GM20000 (cell line): ENCODE measurements around the gene POLE3.
"Not testable (repeated sequence)": the region's sequence is repeated elsewhere in the genome, so short reads cannot be mapped to it uniquely, and the experiment has no call there.

Source experiments
- DNase-seq: peaks from one replicate; pipeline ENCODE4 v3.0.0; 2012; ENCODE audit warnings: low spot score
- TF ChIP-seq, protein P1 (sequence below): IDR thresholded peaks from 2 replicates; pipeline ENCODE4 v1.5.1; 2012; ENCODE audit warnings: mild to moderate bottlenecking, control low read depth; ENCODE audit errors: extremely low read depth, missing control alignments

Gene POLE3

GRCh38 chr9:113390192-113390960 is 20.1 kb downstream of the POLE3 start:
- TF ChIP-seq, protein P1, sequence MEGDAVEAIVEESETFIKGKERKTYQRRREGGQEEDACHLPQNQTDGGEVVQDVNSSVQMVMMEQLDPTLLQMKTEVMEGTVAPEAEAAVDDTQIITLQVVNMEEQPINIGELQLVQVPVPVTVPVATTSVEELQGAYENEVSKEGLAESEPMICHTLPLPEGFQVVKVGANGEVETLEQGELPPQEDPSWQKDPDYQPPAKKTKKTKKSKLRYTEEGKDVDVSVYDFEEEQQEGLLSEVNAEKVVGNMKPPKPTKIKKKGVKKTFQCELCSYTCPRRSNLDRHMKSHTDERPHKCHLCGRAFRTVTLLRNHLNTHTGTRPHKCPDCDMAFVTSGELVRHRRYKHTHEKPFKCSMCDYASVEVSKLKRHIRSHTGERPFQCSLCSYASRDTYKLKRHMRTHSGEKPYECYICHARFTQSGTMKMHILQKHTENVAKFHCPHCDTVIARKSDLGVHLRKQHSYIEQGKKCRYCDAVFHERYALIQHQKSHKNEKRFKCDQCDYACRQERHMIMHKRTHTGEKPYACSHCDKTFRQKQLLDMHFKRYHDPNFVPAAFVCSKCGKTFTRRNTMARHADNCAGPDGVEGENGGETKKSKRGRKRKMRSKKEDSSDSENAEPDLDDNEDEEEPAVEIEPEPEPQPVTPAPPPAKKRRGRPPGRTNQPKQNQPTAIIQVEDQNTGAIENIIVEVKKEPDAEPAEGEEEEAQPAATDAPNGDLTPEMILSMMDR, result no peak
- no peak for DNase-seq

- DNase-seq, result no peak
- TF ChIP-seq, protein P1, result no peak
Observed at GRCh38 chr9:113389451-113389850, 21.0 kb downstream of the POLE3 start.

- TF ChIP-seq, protein P1, result no peak
- DNase-seq, result no peak
Observed at GRCh38 chr9:113388833-113389232, 21.6 kb downstream of the POLE3 start.

GRCh38 chr9:113387560-113388230 is 22.8 kb downstream of the POLE3 start:
- TF ChIP-seq, protein P1, result no peak
- no peak for DNase-seq

GRCh38 chr9:113386571-113387393 is 23.7 kb downstream of the POLE3 start:
- TF ChIP-seq, protein P1, result no peak
- DNase-seq, result no peak

- DNase-seq, result no peak
- TF ChIP-seq, protein P1, result no peak
Observed at GRCh38 chr9:113381909-113382411, 28.5 kb downstream of the POLE3 start.

DNA sequence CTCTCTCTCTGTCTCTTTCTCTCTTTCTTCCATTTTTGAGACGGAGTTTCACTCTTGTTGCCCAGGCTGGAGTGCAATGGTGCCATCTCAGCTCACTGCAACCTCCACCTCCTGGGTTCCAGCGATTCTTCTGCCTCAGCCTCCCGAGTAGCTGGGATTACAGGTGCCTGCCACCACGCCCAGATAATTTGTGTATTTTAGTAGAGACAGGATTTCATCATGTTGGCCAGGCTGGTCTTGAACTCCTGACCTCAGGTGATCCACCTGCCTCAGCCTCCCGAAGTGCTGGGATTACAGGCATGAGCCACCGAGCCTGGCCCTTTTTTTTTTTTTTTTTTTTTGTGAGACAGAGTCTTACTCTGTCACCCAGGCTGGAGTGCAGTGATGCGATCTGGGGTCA is 29.0 kb downstream of the POLE3 start:
- not testable (repeated sequence) for DNase-seq
